HCT116 (cell line): ENCODE measurements around the gene CLIC3. TPM values are rescaled to one million over a fixed set of nuclear protein-coding genes. Genes with fewer than 3 reads are reported as not detected.

Experiments
- ATAC-seq: fragments of 200-7000 bp; cut with Tn5 transposase; 2 replicates; pipeline ENCODE4 v1.9.1; 2020; ENCODE audit warnings: mild to moderate bottlenecking, moderate library complexity
- BruUV-seq: library from RNA; stranded (reverse); fragments of 400-500 nt; replicated peaks from 2 replicates; lab custom pipeline; 2021; lab: Mats Ljungman, UMichigan
- CTCF ChIA-PET: fragments of 300-600 bp; sonication (Branson Sonifier 250); formaldehyde crosslinking; loops from one replicate; lab custom pipeline; 2021; ENCODE audit warnings: antibody characterized with exemption; lab: Charles Lee
- POLR2A ChIA-PET: fragments of 300-600, 350-600 bp; sonication (Branson Sonifier 250); formaldehyde crosslinking; loops from one replicate; lab custom pipeline; 2021; ENCODE audit warnings: antibody characterized with exemption; lab: Charles Lee
- RAD21 ChIA-PET, 2 experiments: fragments of 300-600 bp; sonication (Branson Sonifier 250); formaldehyde crosslinking; loops; one replicate each; lab custom pipeline; 2023; ENCODE audit warnings: low total read pairs in 2 of 2; ENCODE audit not compliant: uncharacterized antibody in 2 of 2, unreplicated experiment in 2 of 2, low non-redundant PET in 1 of 2; lab: Charles Lee
- DNase-seq: peaks from one replicate; pipeline ENCODE4 v3.0.0-alpha.2; 2010; ENCODE audit warnings: low read depth, low spot score
- H2AFZ ChIP-seq: fragments of 200-600 bp; shearing (Covaris generic), sonication (generic); 2 replicates; pipeline ENCODE4 v1.6.1; 2017; ENCODE audit warnings: low read depth, mixed run types, mixed read lengths, antibody characterized with exemption, low read length; ENCODE audit not compliant: poor library complexity, severe bottlenecking
- H3K27ac ChIP-seq: 2 replicates; pipeline ENCODE4 v1.5.1; 2012; ENCODE audit warnings: low read depth, low read length
- H3K27me3 ChIP-seq: fragments of 200-600 bp; sonication (generic); 2 replicates; pipeline ENCODE4 v1.6.1; 2016; ENCODE audit warnings: mixed run types, low read length, mixed read lengths; ENCODE audit not compliant: insufficient read depth
- H3K36me3 ChIP-seq, 2 experiments: fragments of 200-500 bp in 1 of 2; fragments of 200-600 bp in 1 of 2; sonication (Bioruptor generic) in 1 of 2; sonication (generic) in 1 of 2; 2 replicates each; pipeline versions ENCODE4 v1.5.1 to v1.6.1; 2014 to 2016; ENCODE audit warnings: low read length in 2 of 2, inconsistent platforms in 1 of 2, mixed read lengths in 1 of 2, mixed run types in 1 of 2; ENCODE audit not compliant: insufficient read depth in 2 of 2, control insufficient read depth in 1 of 2
- H3K4me1 ChIP-seq, 2 experiments: fragments of 200-600 bp in 1 of 2; sonication (generic) in 1 of 2; 2 replicates each; pipeline versions ENCODE4 v1.5.1 to v1.6.1; 2012 to 2017; ENCODE audit warnings: low read length in 2 of 2, inconsistent platforms in 1 of 2, mild to moderate bottlenecking in 1 of 2, mixed read lengths in 1 of 2, mixed run types in 1 of 2, moderate library complexity in 1 of 2; ENCODE audit not compliant: insufficient read depth in 2 of 2, control insufficient read depth in 1 of 2
- H3K4me2 ChIP-seq: fragments of 200-600 bp; sonication (generic); 2 replicates; pipeline ENCODE4 v1.6.1; 2017; ENCODE audit warnings: mixed run types, low read length, mixed read lengths
- H3K4me3 ChIP-seq, 2 experiments: fragments of 200-600 bp in 1 of 2; sonication (generic) in 1 of 2; replicated peaks in 1 of 2; 2 replicates each; pipeline ENCODE4 v1.5.1; 2011 to 2016; ENCODE audit warnings: low read length in 2 of 2, control low read depth in 1 of 2, low read depth in 1 of 2, mild to moderate bottlenecking in 1 of 2, mixed read lengths in 1 of 2, mixed run types in 1 of 2
- H3K79me2 ChIP-seq: fragments of 200-600 bp; sonication (generic); 2 replicates; pipeline ENCODE4 v1.6.1; 2017; ENCODE audit warnings: mild to moderate bottlenecking, mixed run types, low read length, moderate library complexity, mixed read lengths; ENCODE audit not compliant: insufficient read depth
- H3K9ac ChIP-seq: fragments of 200-600 bp; sonication (generic); 2 replicates; pipeline ENCODE4 v1.6.1; 2016; ENCODE audit warnings: low read length, mixed read lengths
- H3K9me2 ChIP-seq: fragments of 200-600 bp; sonication (generic), shearing (Covaris generic); 2 replicates; pipeline ENCODE4 v1.6.1; 2017; ENCODE audit warnings: mixed run types, mild to moderate bottlenecking, moderate library complexity; ENCODE audit not compliant: insufficient read depth
- H3K9me3 ChIP-seq, 2 experiments: fragments of 200-500 bp in 1 of 2; fragments of 200-600 bp in 1 of 2; sonication (Bioruptor generic) in 1 of 2; sonication (generic) in 1 of 2; 2 replicates each; pipeline ENCODE4 v1.6.1; 2014 to 2017; ENCODE audit warnings: low read length in 2 of 2, mixed read lengths in 2 of 2, inconsistent platforms in 1 of 2, low read depth in 1 of 2, mild to moderate bottlenecking in 1 of 2, mixed run types in 1 of 2, moderate library complexity in 1 of 2; ENCODE audit not compliant: control insufficient read depth in 1 of 2, insufficient read depth in 1 of 2
- H4K20me1 ChIP-seq: fragments of 200-600 bp; sonication (generic), shearing (Covaris generic); 2 replicates; pipeline ENCODE4 v1.6.1; 2017; ENCODE audit warnings: mixed run types, mild to moderate bottlenecking, moderate library complexity; ENCODE audit not compliant: insufficient read depth
- CBX3 ChIP-seq: IDR thresholded peaks from 2 replicates; pipeline ENCODE4 v1.6.1; 2012; ENCODE audit warnings: low read depth
- CEBPB ChIP-seq: IDR thresholded peaks from 2 replicates; pipeline ENCODE4 v1.6.1; 2012; ENCODE audit warnings: low read depth
- EGR1 ChIP-seq: IDR thresholded peaks from 2 replicates; pipeline ENCODE4 v1.6.1; 2012; ENCODE audit warnings: low read depth
- EZH2 ChIP-seq: fragments of 200-600 bp; sonication (generic); IDR thresholded peaks from 2 replicates; pipeline ENCODE4 v1.6.1; 2017; ENCODE audit warnings: antibody characterized with exemption, mixed run types
- JUND ChIP-seq: IDR thresholded peaks from 2 replicates; pipeline ENCODE4 v1.6.1; 2012
- SIN3A ChIP-seq: IDR thresholded peaks from 2 replicates; pipeline ENCODE4 v1.6.1; 2012; ENCODE audit warnings: low read depth
- SP1 ChIP-seq: IDR thresholded peaks from 2 replicates; pipeline ENCODE4 v1.6.1; 2012; ENCODE audit warnings: low read depth
- SRF ChIP-seq: IDR thresholded peaks from 2 replicates; pipeline ENCODE4 v1.6.1; 2012; ENCODE audit warnings: low read depth
- TCF7L2 ChIP-seq: IDR thresholded peaks from 2 replicates; pipeline ENCODE4 v1.7.0; 2011; ENCODE audit warnings: borderline replicate concordance, inconsistent platforms; ENCODE audit not compliant: insufficient read depth, insufficient read length; ENCODE audit errors: extremely low read depth
- ZFX ChIP-seq: fragments of 450-650 bp; IDR thresholded peaks from 2 replicates; pipeline ENCODE4 v1.6.1; 2017
- intact Hi-C: fragments of 100-400 bp; cut with micrococcal nuclease; formaldehyde crosslinking; loops from 2 replicates; pipeline ENCODE4 v1.10.0; 2022
- total RNA-seq: library from RNA; stranded (reverse); gene quantifications from one replicate; pipeline ENCODE4 v1.2.1, GENCODE V29; 2021; ENCODE audit not compliant: unreplicated experiment
- TF ChIP-seq, protein P1 (sequence below): IDR thresholded peaks from 2 replicates; pipeline ENCODE4 v1.6.1; 2011; ENCODE audit warnings: mild to moderate bottlenecking, low read length, moderate library complexity; ENCODE audit not compliant: insufficient replicate concordance; ENCODE audit errors: extremely low read depth

CLIC3 gene
- total RNA-seq, 1 experiment from 2014 or later: 8.4 TPM

DNA sequence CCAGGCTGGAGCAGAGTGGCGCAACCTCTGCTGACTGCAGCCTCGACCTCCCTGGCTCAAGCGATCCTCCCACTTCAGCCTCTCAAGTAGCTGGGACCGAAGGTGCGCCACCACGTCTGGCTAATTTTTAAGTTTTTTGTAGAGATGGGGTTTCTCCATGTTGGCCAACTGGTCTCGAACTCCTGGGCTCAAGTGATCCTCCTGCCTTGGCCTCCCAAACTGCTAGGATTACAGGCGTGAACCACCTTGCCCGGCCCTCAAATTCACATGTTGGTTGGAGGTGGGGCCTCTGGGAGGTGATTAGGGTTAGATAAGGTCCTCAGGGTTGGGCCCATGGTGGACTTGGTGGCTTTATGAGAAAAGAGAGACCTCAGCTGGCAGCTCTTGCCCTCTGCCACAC is 34.2 kb downstream of the CLIC3 start:
- Histone ChIP-seq H3K4me3 (no peak overlapping the region), H3K4me1 (peaks cover 11 to 28% of the 10 kb centered on the region in 2 experiments), H3K9ac (no peak overlapping the region), H3K9me3 (no peaks in the 10 kb centered on the region), H3K27ac (no peak overlapping the region), H3K9me2 (no peaks in the 10 kb centered on the region), H4K20me1 (no peaks in the 10 kb centered on the region), H3K36me3 (no peaks in the 10 kb centered on the region), H2AFZ (no peak overlapping the region), H3K4me2 (no peak overlapping the region), H3K27me3 (no peaks in the 10 kb centered on the region), H3K79me2 (no peaks in the 10 kb centered on the region)
- no TSS peak for BruUV-seq
- POLR2A ChIA-PET: no interaction called here
- CTCF ChIA-PET: interaction anchor here (1.6 kb wide), 1 partner anchor 14 kb away, joined by 3 read pairs; no protein-coding TSS in a partner anchor
- DNase-seq (no peak), ATAC-seq (no peak)
- RAD21 ChIA-PET: no interaction called here
- TF ChIP-seq JUND (no peak), SP1 (no peak), CBX3 (no peak), ZFX (no peak), EGR1 (no peak), SIN3A (no peak), EZH2 (no peak), SRF (no peak), TCF7L2 (no peak), CEBPB (no peak)
- TF ChIP-seq, protein P1, sequence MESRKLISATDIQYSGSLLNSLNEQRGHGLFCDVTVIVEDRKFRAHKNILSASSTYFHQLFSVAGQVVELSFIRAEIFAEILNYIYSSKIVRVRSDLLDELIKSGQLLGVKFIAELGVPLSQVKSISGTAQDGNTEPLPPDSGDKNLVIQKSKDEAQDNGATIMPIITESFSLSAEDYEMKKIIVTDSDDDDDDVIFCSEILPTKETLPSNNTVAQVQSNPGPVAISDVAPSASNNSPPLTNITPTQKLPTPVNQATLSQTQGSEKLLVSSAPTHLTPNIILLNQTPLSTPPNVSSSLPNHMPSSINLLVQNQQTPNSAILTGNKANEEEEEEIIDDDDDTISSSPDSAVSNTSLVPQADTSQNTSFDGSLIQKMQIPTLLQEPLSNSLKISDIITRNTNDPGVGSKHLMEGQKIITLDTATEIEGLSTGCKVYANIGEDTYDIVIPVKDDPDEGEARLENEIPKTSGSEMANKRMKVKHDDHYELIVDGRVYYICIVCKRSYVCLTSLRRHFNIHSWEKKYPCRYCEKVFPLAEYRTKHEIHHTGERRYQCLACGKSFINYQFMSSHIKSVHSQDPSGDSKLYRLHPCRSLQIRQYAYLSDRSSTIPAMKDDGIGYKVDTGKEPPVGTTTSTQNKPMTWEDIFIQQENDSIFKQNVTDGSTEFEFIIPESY: no peak
- intact Hi-C loops: no loop called here
